Measurements from ENCODE around the gene SELENOV. TPM values are rescaled to one million over a fixed set of nuclear protein-coding genes. Genes with fewer than 3 reads are reported as not detected.
A peak's percentile ranks its signal among the peaks of the same experiment; 100 is the strongest.

Gene SELENOV
- total and polyA plus RNA-seq, 9 of the 15 experiments (the other 6 are each of a cell fraction or from before 2014, with no cell fraction given): 0.04 to 0.09 (median 0.06) TPM; not detected in 4

- no peak for TF ChIP-seq VEZF1 (CRISPR knock-in tag; IDR thresholded peaks at IDR 0.05)
- TF ChIP-seq HBP1 (CRISPR knock-in tag; IDR thresholded peaks at IDR 0.05): no peak
- TF ChIP-seq SIN3A (IDR thresholded peaks at IDR 0.05; ENCODE audit: borderline replicate concordance in 2 of 2, control insufficient read depth in 1 of 2, low read depth in 2 of 2, low read length in 2 of 2): peak in 1 of 2 experiments; percentile 62; a peak in 1 of 4 replicates
- no peak for TF ChIP-seq EGR1 (conservative IDR thresholded peaks at IDR 0.05)
- TF ChIP-seq CXXC5 (CRISPR knock-in tag; IDR thresholded peaks at IDR 0.05): peak; percentile 64
- TF ChIP-seq ZNF449 (CRISPR knock-in tag; IDR thresholded peaks at IDR 0.05): no peak
- no peak for TF ChIP-seq TSHZ1 (CRISPR knock-in tag; IDR thresholded peaks at IDR 0.05)
- TF ChIP-seq KLF10 (CRISPR knock-in tag; IDR thresholded peaks at IDR 0.05): no peak
- TF ChIP-seq NEUROD1 (IDR thresholded peaks at IDR 0.05; ENCODE audit: borderline replicate concordance, low read depth, low read length, partially characterized antibody): no peak
- no peak for TF ChIP-seq ARNT (IDR thresholded peaks at IDR 0.05)
- no peak for TF ChIP-seq MCM2 (IDR thresholded peaks at IDR 0.05; ENCODE audit: low read depth)
- TF ChIP-seq ZNF444 (CRISPR knock-in tag; IDR thresholded peaks at IDR 0.05): no peak
- peak; percentile 43 to 84 (median 76) for TF ChIP-seq YY1 (IDR thresholded peaks at IDR 0.05; ENCODE audit: borderline replicate concordance in 1 of 3, control insufficient read depth in 1 of 3, extremely low read depth in 1 of 3, insufficient read depth in 3 of 3, insufficient read length in 1 of 3, insufficient replicate concordance in 2 of 3, low read depth in 1 of 3, low read length in 2 of 3)
- peak; percentile 95 for TF ChIP-seq SMC3 (conservative IDR thresholded peaks at IDR 0.05; ENCODE audit: insufficient read depth, low read depth, low read length)
- no peak for TF ChIP-seq ZNF778 (CRISPR knock-in tag; IDR thresholded peaks at IDR 0.05)
- no peak for TF ChIP-seq HMBOX1 (IDR thresholded peaks at IDR 0.05)
- TF ChIP-seq ZNF583 (CRISPR knock-in tag; IDR thresholded peaks at IDR 0.05): no peak
- no peak for TF ChIP-seq STAT5A (IDR thresholded peaks at IDR 0.05; ENCODE audit: borderline replicate concordance, low read length)
Observed at GRCh38 chr19:39532233-39533002, 17.5 kb downstream of the SELENOV start, which contains the start of gene EID2B (continued).

All from K562 (cell line).